HG03135 (cell line): Measurements from ENCODE around the gene C5.
"Not testable (repeated sequence)": the region's sequence is repeated elsewhere in the genome, so short reads cannot be mapped to it uniquely, and the experiment has no call there.

Experiments used
- ATAC-seq: cut with Tn5 transposase; IDR thresholded peaks from one replicate; pipeline ENCODE4 v1.9.1; 2021; ENCODE audit warnings: mild to moderate bottlenecking, moderate library complexity; ENCODE audit not compliant: unreplicated experiment

C5 gene

GRCh38 chr9:121050128-121050988, at the start of gene C5:
Gene C5 (minus strand): TSS chr9:121050275. CDS start chr9:121050246, 29 bp downstream.
- ATAC-seq, result no peak

GRCh38 chr9:121098567-121099198, 48.6 kb upstream of the C5 start:
- no peak for ATAC-seq

DNA sequence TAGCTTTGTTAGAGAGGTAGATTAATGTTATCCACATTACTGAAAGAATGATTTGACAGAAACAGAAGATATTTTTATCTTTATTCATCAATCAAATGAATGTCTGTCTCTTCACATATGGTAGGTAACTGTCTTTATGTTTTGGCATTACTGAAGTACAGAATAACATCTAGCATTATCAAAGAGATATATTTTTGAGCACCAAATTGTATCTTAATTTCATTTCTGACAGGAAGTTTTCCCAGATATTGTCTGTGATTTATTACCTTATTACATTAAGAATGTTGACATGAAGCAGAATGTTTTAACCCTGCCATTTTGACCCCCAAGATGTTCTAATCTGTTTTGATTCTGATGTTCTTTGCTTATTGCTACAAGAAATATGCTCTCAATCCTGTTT, 45.0 kb upstream of the C5 start:
- no peak for ATAC-seq

- ATAC-seq, result not testable (repeated sequence)
These were observed 40.7 kb upstream of the C5 start for GRCh38 chr9:121090743-121091142.

GRCh38 chr9:121088576-121088975, 38.5 kb upstream of the C5 start:
- ATAC-seq, result no peak

DNA sequence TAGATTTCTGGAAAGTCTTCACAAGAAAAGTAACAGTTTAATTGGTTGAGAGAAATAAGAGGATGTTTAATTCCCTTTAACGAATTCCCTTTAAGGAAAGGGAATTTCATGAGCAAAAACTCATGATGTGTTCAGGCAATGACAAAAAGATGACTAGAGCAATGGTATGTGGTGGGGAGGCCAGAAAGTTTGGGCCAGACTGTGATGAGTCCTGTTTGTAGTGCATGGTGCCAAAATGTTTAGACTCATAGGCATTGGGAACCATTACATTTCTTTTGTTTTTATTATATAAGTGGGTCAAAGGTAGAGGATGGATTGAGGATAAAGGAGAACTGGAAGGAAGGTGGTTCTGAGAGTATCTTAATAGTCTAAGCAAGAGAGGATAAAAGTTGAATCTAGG, 35.6 kb upstream of the C5 start:
- no peak for ATAC-seq

- ATAC-seq, result no peak
These were observed 32.0 kb upstream of the C5 start for GRCh38 chr9:121082075-121082474.

- no peak for ATAC-seq
These were observed 25.4 kb upstream of the C5 start for GRCh38 chr9:121075251-121076036.

DNA sequence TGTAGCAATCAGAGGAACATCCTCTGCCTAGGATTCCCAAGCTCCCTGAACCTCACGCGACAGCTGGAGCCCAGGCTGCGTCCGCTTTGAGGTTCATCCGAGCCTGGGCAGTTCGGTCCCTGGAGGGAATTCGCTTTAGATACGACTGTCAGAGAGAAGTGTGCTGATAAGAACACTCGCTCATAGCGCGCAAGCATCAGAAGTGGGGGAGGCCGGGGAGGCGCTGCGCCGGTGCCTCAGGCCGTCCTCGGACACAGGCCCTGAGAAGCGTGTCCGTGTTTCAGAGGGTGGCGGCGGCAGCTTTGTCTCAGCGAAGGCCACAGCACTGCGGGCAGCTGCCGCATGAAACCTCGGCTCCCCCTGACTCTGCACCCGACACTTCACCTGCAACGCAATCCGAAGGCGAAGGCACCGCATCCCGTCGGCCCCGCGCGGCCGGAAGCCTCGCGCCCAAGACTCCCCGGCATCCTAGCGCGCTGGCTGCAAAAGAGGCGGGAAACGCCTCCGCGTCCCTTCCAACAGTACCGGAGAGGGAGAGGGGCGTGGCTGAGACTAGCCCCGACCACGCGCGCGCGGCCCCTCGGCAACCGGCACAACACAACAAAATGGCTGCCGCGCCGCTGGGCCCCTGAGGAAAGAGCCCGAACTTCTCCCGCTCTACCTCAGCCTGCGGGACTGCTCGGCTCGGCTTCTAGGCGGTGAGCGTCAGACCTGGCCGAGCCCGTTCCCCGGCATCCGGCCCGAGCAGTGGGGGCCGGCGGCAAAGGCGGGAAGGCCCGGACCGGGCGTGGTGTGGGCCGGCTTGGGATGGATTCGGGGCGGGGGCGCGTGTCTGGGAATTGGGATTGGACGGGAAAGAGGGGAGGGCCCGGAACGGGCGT, 24.5 kb upstream of the C5 start, which contains the start of gene CNTRL:
TSS of gene CNTRL (plus strand) at position 586 of the 881 bp plus-strand sequence. CDS start 13,372 bp downstream, outside the sequence.
- peak; percentile 64 for ATAC-seq

DNA sequence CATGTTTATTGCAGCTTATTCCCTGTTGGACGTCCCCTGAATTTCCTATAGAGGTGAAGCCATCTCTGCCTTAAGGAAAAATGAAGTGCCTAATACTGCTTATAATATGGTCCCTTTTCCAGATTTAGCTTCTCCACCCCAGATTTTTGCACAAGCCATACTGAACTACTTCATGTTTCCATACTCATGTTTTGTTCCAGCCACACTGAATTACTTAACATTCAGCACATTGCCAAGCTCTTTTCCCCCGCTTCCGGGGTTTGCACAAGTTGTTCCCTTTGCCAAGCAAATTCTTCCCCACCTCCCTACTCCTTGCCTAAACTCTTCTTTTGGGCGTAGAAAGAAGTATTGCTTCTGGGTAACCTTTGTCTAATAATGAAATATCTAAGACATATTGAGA, 23.0 kb upstream of the C5 start:
- no peak for ATAC-seq

- peak; percentile 47 for ATAC-seq
These were observed 21.8 kb upstream of the C5 start for GRCh38 chr9:121071756-121072421.

GRCh38 chr9:121071370-121071755, 21.3 kb upstream of the C5 start:
- ATAC-seq, result peak; percentile 16

GRCh38 chr9:121069396-121069795, 19.3 kb upstream of the C5 start:
- no peak for ATAC-seq

GRCh38 chr9:121067640-121068039, 17.6 kb upstream of the C5 start:
- ATAC-seq, result no peak

DNA sequence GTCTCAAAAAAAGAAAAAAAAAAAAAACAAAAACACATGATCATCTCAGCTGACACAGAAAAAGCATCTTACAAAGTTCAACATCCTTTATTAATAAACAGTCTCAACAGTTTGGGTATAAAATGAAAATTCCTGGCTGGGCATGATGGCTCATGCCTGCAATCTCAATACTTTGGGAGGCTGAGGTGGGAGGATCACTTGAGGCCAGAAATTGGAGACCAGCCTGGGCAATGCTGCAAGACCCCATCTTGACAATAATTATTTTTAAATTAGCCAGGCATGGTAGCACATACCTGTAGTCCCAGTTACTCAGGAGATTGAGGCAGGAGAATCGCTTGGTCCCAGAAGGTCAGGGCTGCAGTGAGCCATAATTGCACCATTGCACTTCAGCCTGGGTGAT, 16.8 kb upstream of the C5 start:
- ATAC-seq, result no peak

- no peak for ATAC-seq
These were observed 10.0 kb upstream of the C5 start for GRCh38 chr9:121059998-121060636.

DNA sequence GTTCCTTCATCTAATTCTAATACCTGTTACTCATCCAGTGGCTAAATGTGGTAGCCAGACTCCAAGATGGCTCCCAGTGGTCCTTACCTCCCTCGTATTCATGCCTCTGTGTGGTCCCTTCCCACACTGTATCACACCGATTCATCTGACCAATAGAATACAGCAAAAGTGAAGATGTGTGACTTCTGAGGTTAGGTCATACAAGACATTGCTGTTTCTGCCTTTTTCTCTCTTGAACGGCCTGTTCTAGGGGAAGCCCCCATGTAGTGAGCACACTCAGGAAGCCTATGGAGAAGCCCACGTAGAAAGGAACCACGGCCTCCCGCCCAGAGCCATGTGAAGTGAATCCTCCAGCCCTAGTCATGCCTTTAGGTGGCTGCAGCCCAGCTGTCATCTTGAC, 9.4 kb upstream of the C5 start:
- no peak for ATAC-seq

- no peak for ATAC-seq
These were observed 7.7 kb upstream of the C5 start for GRCh38 chr9:121057821-121058220.

DNA sequence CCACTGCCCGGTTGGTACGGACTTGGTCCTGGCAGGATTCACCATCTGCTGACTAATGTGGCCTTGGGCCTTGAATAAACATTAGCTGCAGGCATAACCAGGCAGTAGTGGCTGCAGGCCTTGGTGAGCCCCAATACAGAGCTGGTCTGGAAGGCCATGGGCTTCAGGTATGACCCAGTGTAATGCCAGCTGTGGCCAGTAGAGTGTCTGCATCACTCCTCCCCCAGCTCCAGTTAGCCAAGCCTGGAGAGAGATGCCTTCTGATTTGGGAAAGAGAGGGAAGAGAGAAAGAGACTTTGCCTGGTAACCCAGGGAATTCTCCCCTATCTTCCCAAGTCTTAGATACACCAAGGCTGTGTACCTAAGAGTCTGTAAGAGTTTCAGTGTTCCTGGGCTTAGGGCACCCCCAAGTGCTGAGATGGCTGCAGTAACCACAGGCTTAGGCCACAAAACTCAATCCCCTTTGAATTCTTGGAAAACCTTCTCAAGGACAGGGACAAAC, 5.6 kb upstream of the C5 start:
- no peak for ATAC-seq
